GM18868 (cell line): ENCODE results near the gene ECPAS.
A peak's percentile ranks its signal among the peaks of the same experiment; 100 is the strongest.
"Not testable (repeated sequence)": the region's sequence is repeated elsewhere in the genome, so short reads cannot be mapped to it uniquely, and the experiment has no call there.

ENCODE experiments used
- ATAC-seq: cut with Tn5 transposase; IDR thresholded peaks from one replicate; pipeline ENCODE4 v1.9.1; 2021; ENCODE audit warnings: mild to moderate bottlenecking, moderate library complexity; ENCODE audit not compliant: unreplicated experiment

Gene ECPAS

GRCh38 chr9:111481885-111482636 is 2.1 kb downstream of the ECPAS start:
- no peak for ATAC-seq

- no peak for ATAC-seq
These were observed 6.5 kb downstream of the ECPAS start for GRCh38 chr9:111477677-111478076.

GRCh38 chr9:111475195-111475594 is 9.0 kb downstream of the ECPAS start:
- ATAC-seq = no peak

- ATAC-seq = no peak
These were observed 9.8 kb downstream of the ECPAS start for GRCh38 chr9:111474385-111474784.

GRCh38 chr9:111467778-111468367 is 16.3 kb downstream of the ECPAS start:
- no peak for ATAC-seq

- ATAC-seq = no peak
These were observed 21.1 kb downstream of the ECPAS start for GRCh38 chr9:111463048-111463447.

- peak; percentile 69 for ATAC-seq
These were observed 25.8 kb downstream of the ECPAS start for GRCh38 chr9:111458139-111459009.

GRCh38 chr9:111456529-111456928 is 27.7 kb downstream of the ECPAS start:
- no peak for ATAC-seq

GRCh38 chr9:111455638-111456037 is 28.5 kb downstream of the ECPAS start:
- ATAC-seq = no peak

- ATAC-seq = no peak
These were observed 29.4 kb downstream of the ECPAS start for GRCh38 chr9:111454751-111455150.

GRCh38 chr9:111451570-111451969 is 32.6 kb downstream of the ECPAS start:
- ATAC-seq = no peak

GRCh38 chr9:111450124-111450523 is 34.1 kb downstream of the ECPAS start:
- ATAC-seq = no peak

- no peak for ATAC-seq
These were observed 34.5 kb downstream of the ECPAS start for GRCh38 chr9:111449705-111450104.

- ATAC-seq = not testable (repeated sequence)
These were observed 38.4 kb downstream of the ECPAS start for GRCh38 chr9:111445799-111446198.

- ATAC-seq = no peak
These were observed 40.7 kb downstream of the ECPAS start for GRCh38 chr9:111443454-111443853.

- no peak for ATAC-seq
These were observed 41.7 kb downstream of the ECPAS start for GRCh38 chr9:111442360-111443027.

- ATAC-seq = no peak
These were observed 44.0 kb downstream of the ECPAS start for GRCh38 chr9:111440226-111440625.

GRCh38 chr9:111438541-111439235 is 45.5 kb downstream of the ECPAS start:
- no peak for ATAC-seq

GRCh38 chr9:111436571-111436970 is 47.6 kb downstream of the ECPAS start:
- ATAC-seq = no peak

- no peak for ATAC-seq
These were observed 51.1 kb downstream of the ECPAS start for GRCh38 chr9:111433082-111433481.

- no peak for ATAC-seq
These were observed 52.5 kb downstream of the ECPAS start for GRCh38 chr9:111431684-111432083.
